Measurements from ENCODE around the gene FRMD5. TPM values are rescaled to one million over a fixed set of nuclear protein-coding genes. Genes with fewer than 3 reads are reported as not detected.

The FRMD5 gene
- total RNA-seq, 2 experiments from 2014 or later, result not detected

DNA sequence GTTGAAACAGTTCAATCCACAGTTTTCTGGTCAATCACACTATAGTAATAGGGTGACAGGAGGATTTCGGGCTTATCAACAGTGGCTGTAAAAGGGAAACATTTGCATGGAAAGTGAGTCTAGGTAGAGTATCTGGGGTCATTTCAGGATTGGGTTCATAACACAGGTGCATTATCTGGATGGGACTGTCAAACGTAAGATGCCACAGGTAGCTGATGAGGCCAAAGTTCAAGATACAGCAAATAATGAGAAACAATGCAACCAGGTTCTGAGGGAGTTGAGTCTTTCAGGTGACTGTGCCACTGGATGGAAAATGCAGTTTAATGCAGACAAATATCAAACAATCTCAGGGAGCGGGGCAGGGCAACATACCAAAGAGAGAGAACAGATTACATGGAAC is 306.0 kb downstream of the FRMD5 start:
- Mint-ChIP-seq H3K27ac (no peak overlapping the region), H3K4me1 (no peaks in the 10 kb centered on the region), H3K4me3 (no peak overlapping the region), H3K9me3 (no peaks in the 10 kb centered on the region), H3K27me3 (no peaks in the 10 kb centered on the region), H3K36me3 (ENCODE audit: low read depth) (peaks cover 14% of the 10 kb centered on the region)
- no peak for DNase-seq
- ChIA-PET POLR2A (no interaction called here), CTCF (no interaction called here)

DNA sequence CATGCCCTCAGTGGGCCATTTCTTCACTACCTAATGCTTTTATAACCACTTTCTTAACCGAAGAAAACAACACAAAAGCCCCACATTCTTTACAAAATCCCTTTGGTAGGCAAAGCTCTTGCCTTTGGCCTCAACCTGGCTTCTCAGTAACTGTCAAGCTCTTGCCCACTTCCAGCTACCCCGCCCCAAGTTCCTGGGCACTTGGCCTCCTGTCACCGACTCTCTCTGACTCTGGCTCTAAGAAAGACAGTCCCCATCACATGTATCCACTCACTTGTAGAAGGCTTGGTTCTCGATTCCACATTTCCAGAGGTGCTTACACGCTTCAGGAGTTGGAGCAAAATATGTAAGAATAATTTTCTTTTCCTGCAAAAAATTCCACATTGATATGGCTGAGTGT is 307.2 kb downstream of the FRMD5 start:
- no peak overlapping the region for H3K27ac Mint-ChIP-seq
- CTCF ChIA-PET, result no interaction called here

GRCh38 chr15:43886558-43886957 is 308.5 kb downstream of the FRMD5 start:
- H3K27ac Mint-ChIP-seq, result no peak overlapping the region
- H3K36me3 Mint-ChIP-seq (ENCODE audit: low read depth), result peaks cover 34% of the 10 kb centered on the region
- H3K4me3 Mint-ChIP-seq, result no peak overlapping the region
- DNase-seq, result no peak
- CTCF ChIA-PET, result interaction anchor here (1.0 kb wide), 1 partner anchor 16 kb away, joined by 3 read pairs; no protein-coding TSS in a partner anchor
- no peaks in the 10 kb centered on the region for H3K4me1 Mint-ChIP-seq
- no peaks in the 10 kb centered on the region for H3K9me3 Mint-ChIP-seq
- POLR2A ChIA-PET, result no interaction called here
- H3K27me3 Mint-ChIP-seq, result no peaks in the 10 kb centered on the region

More for the DNA sequence above, 307.2 kb downstream of the FRMD5 start:
- H3K4me3 Mint-ChIP-seq, result no peak overlapping the region
- POLR2A ChIA-PET, result interaction anchor here (1.2 kb wide), 1 partner anchor 9 kb away, joined by 4 read pairs; no protein-coding TSS in a partner anchor
- peaks cover 24% of the 10 kb centered on the region for H3K36me3 Mint-ChIP-seq (ENCODE audit: low read depth)
- DNase-seq, result no peak
- H3K4me1 Mint-ChIP-seq, result no peaks in the 10 kb centered on the region
- H3K9me3 Mint-ChIP-seq, result no peaks in the 10 kb centered on the region
- no peaks in the 10 kb centered on the region for H3K27me3 Mint-ChIP-seq

- Mint-ChIP-seq H3K36me3 (ENCODE audit: low read depth) (peaks cover 40% of the 10 kb centered on the region), H3K4me1 (no peaks in the 10 kb centered on the region), H3K4me3 (no peak overlapping the region), H3K27ac (no peak overlapping the region), H3K9me3 (no peaks in the 10 kb centered on the region), H3K27me3 (no peaks in the 10 kb centered on the region)
- CTCF ChIA-PET, result no interaction called here
- no peak for DNase-seq
- POLR2A ChIA-PET, result no interaction called here
Observed at GRCh38 chr15:43883571-43883970, 311.5 kb downstream of the FRMD5 start.

- H3K27me3 Mint-ChIP-seq, result no peaks in the 10 kb centered on the region
- no peaks in the 10 kb centered on the region for H3K9me3 Mint-ChIP-seq
- H3K36me3 Mint-ChIP-seq (ENCODE audit: low read depth), result peaks cover 45% of the 10 kb centered on the region
- DNase-seq, result no peak
- no peaks in the 10 kb centered on the region for H3K4me1 Mint-ChIP-seq
- CTCF ChIA-PET, result interaction anchor here (0.6 to 1.9 kb wide), 4 partner anchors 12 to 526 kb away, joined by 3 to 4 read pairs (median 3); no protein-coding TSS in a partner anchor
- H3K27ac Mint-ChIP-seq, result no peak overlapping the region
- POLR2A ChIA-PET, result interaction anchor here (0.8 kb wide), 1 partner anchor 9 kb away, joined by 4 read pairs; no protein-coding TSS in a partner anchor
- no peak overlapping the region for H3K4me3 Mint-ChIP-seq
Observed at GRCh38 chr15:43881944-43882343, 313.1 kb downstream of the FRMD5 start.

- H3K27ac Mint-ChIP-seq, result no peak overlapping the region
- no peak for DNase-seq
- ChIA-PET POLR2A (interaction anchor here (0.8 to 2.2 kb wide), 2 partner anchors 9 kb away, joined by 4 to 5 read pairs; no protein-coding TSS in a partner anchor), CTCF (interaction anchor here (0.6 to 1.9 kb wide), 4 partner anchors 12 to 527 kb away, joined by 3 to 4 read pairs (median 3); no protein-coding TSS in a partner anchor)
- H3K36me3 Mint-ChIP-seq (ENCODE audit: low read depth), result peaks cover 45% of the 10 kb centered on the region
- no peaks in the 10 kb centered on the region for H3K4me1 Mint-ChIP-seq
- no peaks in the 10 kb centered on the region for H3K9me3 Mint-ChIP-seq
- no peak overlapping the region for H3K4me3 Mint-ChIP-seq
- no peaks in the 10 kb centered on the region for H3K27me3 Mint-ChIP-seq
Observed at GRCh38 chr15:43881245-43881644, 313.8 kb downstream of the FRMD5 start.

- POLR2A ChIA-PET, result interaction anchor here (0.8 to 2.2 kb wide), 2 partner anchors 8 to 10 kb away, joined by 4 to 5 read pairs; no protein-coding TSS in a partner anchor
- Mint-ChIP-seq H3K27ac (no peak overlapping the region), H3K4me1 (no peaks in the 10 kb centered on the region), H3K36me3 (ENCODE audit: low read depth) (peaks cover 51% of the 10 kb centered on the region), H3K4me3 (no peak overlapping the region), H3K9me3 (no peaks in the 10 kb centered on the region), H3K27me3 (no peaks in the 10 kb centered on the region)
- no peak for DNase-seq
- CTCF ChIA-PET, result interaction anchor here (1.1 to 1.9 kb wide), 2 partner anchors 22 to 29 kb away, joined by 3 to 4 read pairs; no protein-coding TSS in a partner anchor
Observed at GRCh38 chr15:43880406-43881194, 314.5 kb downstream of the FRMD5 start.

GRCh38 chr15:43879386-43880355 is 315.4 kb downstream of the FRMD5 start:
- Mint-ChIP-seq H3K4me3 (no peak overlapping the region), H3K36me3 (ENCODE audit: low read depth) (peaks cover 51% of the 10 kb centered on the region), H3K4me1 (no peaks in the 10 kb centered on the region), H3K9me3 (no peaks in the 10 kb centered on the region), H3K27me3 (no peaks in the 10 kb centered on the region), H3K27ac (no peak overlapping the region)
- CTCF ChIA-PET, result no interaction called here
- no peak for DNase-seq
- POLR2A ChIA-PET, result interaction anchor here (2.2 kb wide), 1 partner anchor 11 kb away, joined by 5 read pairs; no protein-coding TSS in a partner anchor

DNA sequence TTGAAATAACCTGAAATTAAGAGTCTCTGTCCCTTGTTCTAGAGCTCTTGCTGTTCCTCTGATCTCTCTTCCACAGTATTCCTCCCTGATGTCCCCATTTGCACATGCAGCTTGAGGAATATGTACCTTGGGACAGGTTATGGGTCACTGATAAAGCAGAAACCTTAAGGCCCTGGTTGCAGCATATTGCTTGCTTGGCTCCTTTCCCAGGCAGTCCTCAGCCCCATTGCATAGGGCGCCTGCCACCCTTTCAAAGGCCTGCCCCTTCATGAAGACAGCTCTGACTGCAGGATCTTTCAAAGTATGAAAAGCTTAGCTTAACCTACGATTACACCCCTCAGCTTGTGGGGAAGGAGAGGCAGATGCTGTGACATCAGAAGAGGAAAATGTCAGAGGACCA is 316.6 kb downstream of the FRMD5 start:
- Mint-ChIP-seq H3K27me3 (no peaks in the 10 kb centered on the region), H3K9me3 (no peaks in the 10 kb centered on the region), H3K4me1 (no peaks in the 10 kb centered on the region), H3K36me3 (ENCODE audit: low read depth) (peaks cover 50% of the 10 kb centered on the region), H3K4me3 (no peak overlapping the region), H3K27ac (no peak overlapping the region)
- no peak for DNase-seq
- ChIA-PET CTCF (interaction anchor here (1.0 kb wide), 1 partner anchor 12 kb away, joined by 4 read pairs; no protein-coding TSS in a partner anchor), POLR2A (no interaction called here)

- Mint-ChIP-seq H3K9me3 (no peaks in the 10 kb centered on the region), H3K4me3 (no peak overlapping the region), H3K27me3 (no peaks in the 10 kb centered on the region), H3K27ac (no peak overlapping the region), H3K4me1 (no peaks in the 10 kb centered on the region), H3K36me3 (ENCODE audit: low read depth) (peaks cover 49% of the 10 kb centered on the region)
- POLR2A ChIA-PET, result no interaction called here
- CTCF ChIA-PET, result interaction anchor here (0.6 kb wide), 1 partner anchor 328 kb away, joined by 4 read pairs; no protein-coding TSS in a partner anchor
- DNase-seq, result no peak
Observed at GRCh38 chr15:43877371-43877770, 317.7 kb downstream of the FRMD5 start.

GRCh38 chr15:43876872-43877271 is 318.2 kb downstream of the FRMD5 start:
- no peaks in the 10 kb centered on the region for H3K9me3 Mint-ChIP-seq
- H3K4me1 Mint-ChIP-seq, result no peaks in the 10 kb centered on the region
- H3K4me3 Mint-ChIP-seq, result no peak overlapping the region
- H3K36me3 Mint-ChIP-seq (ENCODE audit: low read depth), result peaks cover 50% of the 10 kb centered on the region
- no peak for DNase-seq
- CTCF ChIA-PET, result interaction anchor here (0.6 kb wide), 1 partner anchor 328 kb away, joined by 4 read pairs; no protein-coding TSS in a partner anchor
- H3K27ac Mint-ChIP-seq, result no peak overlapping the region
- POLR2A ChIA-PET, result interaction anchor here (1.0 kb wide), 1 partner anchor 14 kb away, joined by 4 read pairs; no protein-coding TSS in a partner anchor
- H3K27me3 Mint-ChIP-seq, result no peaks in the 10 kb centered on the region

- ChIA-PET POLR2A (no interaction called here), CTCF (interaction anchor here (0.6 kb wide), 1 partner anchor 30 kb away, joined by 3 read pairs; no protein-coding TSS in a partner anchor)
- Mint-ChIP-seq H3K4me3 (no peak overlapping the region), H3K27me3 (no peaks in the 10 kb centered on the region), H3K27ac (no peak overlapping the region), H3K36me3 (ENCODE audit: low read depth) (peaks cover 53% of the 10 kb centered on the region), H3K9me3 (no peaks in the 10 kb centered on the region), H3K4me1 (no peaks in the 10 kb centered on the region)
- DNase-seq, result no peak
Observed at GRCh38 chr15:43873651-43874050, 321.4 kb downstream of the FRMD5 start.

Measured in activated CD4-positive, alpha-beta memory T cell treated with anti-CD3 and anti-CD28 coated beads, Interleukin-2, amount 10 ng/mL, durations not matched to agents 7 days and 5 days (primary cell).